NB4 (cell line): ENCODE results near the gene CTIF.
"Not testable (repeated sequence)": the region's sequence is repeated elsewhere in the genome, so short reads cannot be mapped to it uniquely, and the experiment has no call there.

ENCODE experiments used
- DNase-seq: peaks from one replicate; pipeline ENCODE4 v3.0.0; 2010; ENCODE audit warnings: low read depth
- H3K4me3 ChIP-seq: one replicate; pipeline ENCODE4 v1.5.1; 2011; ENCODE audit warnings: mild to moderate bottlenecking, low read depth, low read length, moderate library complexity
- CTCF ChIP-seq: IDR thresholded peaks from one replicate; pipeline ENCODE4 v1.5.1; 2012; ENCODE audit warnings: low read depth, low read length
- MAX ChIP-seq: IDR thresholded peaks from 2 replicates; pipeline ENCODE4 v1.6.1; 2011; ENCODE audit warnings: low read depth, low read length
- MYC ChIP-seq: IDR thresholded peaks from 2 replicates; pipeline ENCODE4 v1.6.1; 2011; ENCODE audit warnings: low read depth, low read length
- POLR2A ChIP-seq: IDR thresholded peaks from 2 replicates; pipeline ENCODE4 v1.6.1; 2011; ENCODE audit warnings: mild to moderate bottlenecking; ENCODE audit not compliant: insufficient read length; ENCODE audit errors: extremely low read depth

Gene CTIF

GRCh38 chr18:48709371-48710062, 170.7 kb downstream of the CTIF start:
- H3K4me3 ChIP-seq: no peak overlapping the region
- no peak for DNase-seq

GRCh38 chr18:48711651-48712486, 173.0 kb downstream of the CTIF start:
- DNase-seq: peak; percentile 39
- TF ChIP-seq CTCF: peak; percentile 30
- TF ChIP-seq MAX: no peak
- no peak for TF ChIP-seq MYC
- no peak for TF ChIP-seq POLR2A
- H3K4me3 ChIP-seq: no peak overlapping the region

More at GRCh38 chr18:48709371-48710062, 170.7 kb downstream of the CTIF start:
- no peak for TF ChIP-seq POLR2A
- no peak for TF ChIP-seq CTCF
- TF ChIP-seq MYC: no peak
- no peak for TF ChIP-seq MAX

- H3K4me3 ChIP-seq: no peak overlapping the region
- TF ChIP-seq CTCF: no peak
- no peak for TF ChIP-seq MYC
- TF ChIP-seq POLR2A: no peak
- no peak for TF ChIP-seq MAX
- DNase-seq: no peak
Measured at GRCh38 chr18:48713309-48713708, 174.5 kb downstream of the CTIF start.

- no peak for TF ChIP-seq MAX
- TF ChIP-seq CTCF: no peak
- TF ChIP-seq MYC: no peak
- no peak for TF ChIP-seq POLR2A
- no peak for DNase-seq
- H3K4me3 ChIP-seq: no peak overlapping the region
Measured at GRCh38 chr18:48714873-48715272, 176.0 kb downstream of the CTIF start.

- peak; percentile 70 for DNase-seq
- no peak overlapping the region for H3K4me3 ChIP-seq
- TF ChIP-seq POLR2A (no peak), CTCF (no peak), MAX (no peak), MYC (no peak)
Measured at GRCh38 chr18:48715711-48716361, 177.0 kb downstream of the CTIF start.

GRCh38 chr18:48717227-48717626, 178.4 kb downstream of the CTIF start:
- DNase-seq, H3K4me3 ChIP-seq: not testable (repeated sequence)
